Fibroblast of upper back skin (primary cell): Measurements from ENCODE around the gene TLR7.
A peak's percentile ranks its signal among the peaks of the same experiment; 100 is the strongest.

Experiments used
- DNase-seq: peaks from one replicate; pipeline ENCODE4 v3.0.0-alpha.2; 2013

The TLR7 gene

GRCh38 chrX:12866451-12867377 lies at the start of gene TLR7:
Gene TLR7 (plus strand): TSS chrX:12867072. CDS start chrX:12867579, 507 bp downstream.
- DNase-seq, result no peak

DNA sequence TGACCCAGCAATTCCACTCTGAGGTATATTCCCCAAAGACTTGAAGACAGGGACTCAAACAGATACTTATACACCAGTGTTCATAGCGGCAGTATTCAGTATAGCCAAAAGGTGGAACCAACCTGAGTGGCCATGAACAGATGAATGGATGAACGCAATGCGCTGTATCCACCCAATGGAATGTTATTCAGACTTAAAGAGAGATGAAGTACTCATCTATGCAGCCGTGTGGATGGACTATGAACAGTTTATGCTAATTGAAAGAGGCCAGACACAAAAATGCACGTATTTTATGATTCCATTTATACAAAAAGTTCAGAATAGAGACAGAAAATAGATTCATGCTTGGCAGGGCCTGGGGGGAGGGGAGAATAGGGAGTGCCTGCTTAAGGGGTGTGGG lies 49.3 kb upstream of the TLR7 start:
- DNase-seq, result no peak

- no peak for DNase-seq
Observed at GRCh38 chrX:12819222-12819621, 47.6 kb upstream of the TLR7 start.

GRCh38 chrX:12820737-12821136 lies 46.1 kb upstream of the TLR7 start:
- DNase-seq, result no peak

GRCh38 chrX:12824944-12825343 lies 41.9 kb upstream of the TLR7 start:
- DNase-seq, result no peak

DNA sequence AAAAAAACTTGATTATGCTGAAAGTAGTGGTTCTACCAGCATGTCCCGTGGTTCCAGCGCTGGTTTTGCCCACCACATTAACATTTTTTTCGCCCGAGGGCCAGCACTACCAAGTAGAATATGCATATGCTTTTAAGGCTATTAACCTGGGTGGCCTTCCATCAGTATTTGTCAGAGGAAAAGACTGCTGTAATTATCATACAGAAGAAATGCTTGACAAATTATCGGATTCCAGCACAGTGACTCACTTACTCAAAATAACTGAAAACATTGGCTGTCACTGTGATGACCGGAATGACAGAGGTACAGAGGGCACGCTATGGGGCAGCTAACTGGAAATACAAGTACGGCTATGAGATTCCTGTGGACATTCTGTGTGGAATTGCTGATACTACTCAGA lies 41.1 kb upstream of the TLR7 start:
- peak; percentile 32 for DNase-seq

GRCh38 chrX:12843061-12843667 lies 23.7 kb upstream of the TLR7 start:
- no peak for DNase-seq

- no peak for DNase-seq
Observed at GRCh38 chrX:12843668-12844279, 23.1 kb upstream of the TLR7 start.

DNA sequence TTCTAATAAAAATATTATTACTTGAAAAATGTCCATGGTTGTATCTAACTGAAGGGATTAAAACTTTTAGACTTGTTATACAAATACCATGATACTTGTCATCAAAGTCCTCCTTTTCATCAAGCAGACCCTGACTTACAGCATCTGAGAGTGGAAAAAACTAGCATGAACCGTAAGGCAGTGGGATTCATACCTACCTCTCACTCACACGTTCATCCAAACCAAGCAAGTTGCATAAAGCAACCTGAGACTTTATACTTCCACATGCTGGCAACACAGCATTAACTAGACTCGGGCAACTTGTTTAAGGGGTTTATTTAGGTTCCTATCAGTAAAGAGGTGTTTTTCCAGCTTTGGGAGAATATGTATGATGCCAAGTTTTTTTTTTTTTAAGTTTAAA lies 22.6 kb upstream of the TLR7 start:
- DNase-seq, result no peak

GRCh38 chrX:12865359-12865758 lies 1.5 kb upstream of the TLR7 start:
- no peak for DNase-seq

DNA sequence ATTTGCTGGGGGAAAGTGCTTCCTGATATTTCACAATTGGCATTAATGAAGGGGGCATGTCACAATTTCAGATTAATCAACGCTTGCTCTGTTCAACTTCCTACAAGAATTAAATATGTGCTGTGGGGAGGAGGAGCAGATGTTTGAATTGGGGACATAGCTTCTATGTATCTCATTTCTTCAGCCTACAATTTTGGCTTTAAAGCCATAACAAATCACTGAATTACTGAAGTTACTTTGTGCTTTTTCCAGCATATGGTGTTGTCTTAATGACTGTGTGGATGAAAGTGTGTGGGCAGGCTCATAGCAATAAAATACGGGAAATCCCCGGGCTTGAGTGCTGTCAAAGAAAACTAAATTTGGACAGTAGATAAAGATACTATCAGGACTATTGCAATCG lies 813 bp downstream of the TLR7 start:
- no peak for DNase-seq

GRCh38 chrX:12868747-12869146 lies 1.9 kb downstream of the TLR7 start:
- no peak for DNase-seq

- DNase-seq, result no peak
Observed at GRCh38 chrX:12871257-12871656, 4.4 kb downstream of the TLR7 start.

- no peak for DNase-seq
Observed at GRCh38 chrX:12872741-12873140, 5.9 kb downstream of the TLR7 start.

GRCh38 chrX:12874581-12874980 lies 7.7 kb downstream of the TLR7 start:
- DNase-seq, result no peak

DNA sequence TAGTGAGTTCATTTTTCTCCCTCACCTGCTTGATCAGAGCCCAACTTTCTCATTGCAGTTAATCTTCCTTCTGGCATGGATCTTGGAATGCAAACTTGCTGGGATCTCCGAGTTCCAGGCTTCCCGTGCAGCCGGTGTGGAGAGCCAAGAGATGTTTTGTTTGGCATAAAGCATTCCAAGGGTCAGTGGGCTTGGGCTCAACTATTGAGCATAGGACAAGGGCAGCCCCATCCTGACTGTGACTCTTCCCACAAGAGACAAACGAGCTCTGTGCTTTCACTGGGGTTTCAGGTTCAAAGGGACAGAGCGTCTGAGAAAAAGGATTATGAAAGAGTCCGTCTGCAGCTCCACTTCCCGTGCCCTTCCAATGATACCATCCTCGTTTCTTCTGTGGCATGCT lies 10.5 kb downstream of the TLR7 start:
- DNase-seq, result no peak

DNA sequence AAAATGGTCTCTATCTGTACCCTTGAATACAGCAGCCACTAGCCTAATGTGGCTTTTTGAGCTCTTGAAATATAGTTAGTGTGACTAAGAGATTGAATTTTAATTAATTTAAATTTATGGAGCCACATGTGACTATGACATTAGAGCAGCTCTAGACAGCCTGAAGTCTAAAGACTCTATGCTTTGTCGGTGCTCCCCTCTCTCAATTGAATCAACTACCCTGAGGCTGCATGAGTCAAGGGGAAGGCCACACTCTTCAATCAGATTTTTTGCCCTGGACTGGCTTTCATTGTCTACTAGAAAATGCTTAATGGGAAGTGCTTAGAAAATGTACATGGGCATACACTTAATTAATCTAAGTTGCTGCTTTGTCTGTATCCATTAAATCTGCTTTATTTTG lies 11.7 kb downstream of the TLR7 start:
- DNase-seq, result no peak

GRCh38 chrX:12881914-12882313 lies 15.0 kb downstream of the TLR7 start:
- DNase-seq, result no peak

DNA sequence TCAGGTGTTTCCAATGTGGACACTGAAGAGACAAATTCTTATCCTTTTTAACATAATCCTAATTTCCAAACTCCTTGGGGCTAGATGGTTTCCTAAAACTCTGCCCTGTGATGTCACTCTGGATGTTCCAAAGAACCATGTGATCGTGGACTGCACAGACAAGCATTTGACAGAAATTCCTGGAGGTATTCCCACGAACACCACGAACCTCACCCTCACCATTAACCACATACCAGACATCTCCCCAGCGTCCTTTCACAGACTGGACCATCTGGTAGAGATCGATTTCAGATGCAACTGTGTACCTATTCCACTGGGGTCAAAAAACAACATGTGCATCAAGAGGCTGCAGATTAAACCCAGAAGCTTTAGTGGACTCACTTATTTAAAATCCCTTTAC lies 18.6 kb downstream of the TLR7 start:
- peak; percentile 34 for DNase-seq

- DNase-seq, result no peak
Observed at GRCh38 chrX:12886545-12886944, 19.7 kb downstream of the TLR7 start.

- no peak for DNase-seq
Observed at GRCh38 chrX:12887141-12887540, 20.3 kb downstream of the TLR7 start.

GRCh38 chrX:12887767-12888166 lies 20.9 kb downstream of the TLR7 start:
- DNase-seq, result no peak

DNA sequence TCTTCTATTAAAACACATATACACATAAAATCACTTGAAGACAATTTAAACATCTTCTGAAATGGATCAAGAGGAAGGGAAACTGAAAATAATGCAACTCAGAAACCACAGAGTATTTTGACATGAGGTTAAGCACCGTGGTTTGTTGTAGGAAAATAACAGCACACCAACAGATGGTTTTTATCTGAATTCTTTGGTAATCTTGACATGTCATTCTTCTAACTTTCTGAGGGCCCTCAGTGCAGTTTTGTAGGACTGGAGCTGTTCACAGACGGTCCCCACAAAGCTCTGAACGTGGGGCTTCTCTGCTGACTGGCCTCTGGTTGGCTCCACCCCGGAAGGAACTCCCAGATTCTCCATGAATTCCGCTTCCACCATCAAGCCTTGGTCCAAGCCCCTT lies 23.6 kb downstream of the TLR7 start:
- peak; percentile 11 for DNase-seq

GRCh38 chrX:12891171-12891570 lies 24.3 kb downstream of the TLR7 start:
- DNase-seq, result no peak
